Measurements from ENCODE around the gene DCPS.

DNA sequence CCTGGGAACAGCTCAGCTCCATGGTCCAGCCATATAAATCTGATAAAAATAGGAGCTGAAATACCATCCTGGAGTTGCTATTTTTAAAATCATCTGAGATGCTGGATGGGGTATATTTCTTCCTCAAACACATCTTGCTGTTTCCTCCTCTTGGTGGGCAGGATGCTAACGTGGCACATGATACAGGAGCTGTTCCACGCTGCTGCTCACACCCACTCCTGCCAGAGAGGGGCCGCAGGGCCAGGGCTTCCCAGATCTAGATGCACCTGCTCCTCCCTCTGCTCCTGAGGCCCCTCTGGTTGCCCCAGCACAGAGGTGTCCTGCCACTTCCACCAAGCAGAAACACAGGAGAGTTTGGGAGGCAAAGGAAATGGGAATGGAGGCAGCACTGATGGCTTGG, 48.3 kb downstream of the DCPS start:
- TF ChIP-seq, protein P1, sequence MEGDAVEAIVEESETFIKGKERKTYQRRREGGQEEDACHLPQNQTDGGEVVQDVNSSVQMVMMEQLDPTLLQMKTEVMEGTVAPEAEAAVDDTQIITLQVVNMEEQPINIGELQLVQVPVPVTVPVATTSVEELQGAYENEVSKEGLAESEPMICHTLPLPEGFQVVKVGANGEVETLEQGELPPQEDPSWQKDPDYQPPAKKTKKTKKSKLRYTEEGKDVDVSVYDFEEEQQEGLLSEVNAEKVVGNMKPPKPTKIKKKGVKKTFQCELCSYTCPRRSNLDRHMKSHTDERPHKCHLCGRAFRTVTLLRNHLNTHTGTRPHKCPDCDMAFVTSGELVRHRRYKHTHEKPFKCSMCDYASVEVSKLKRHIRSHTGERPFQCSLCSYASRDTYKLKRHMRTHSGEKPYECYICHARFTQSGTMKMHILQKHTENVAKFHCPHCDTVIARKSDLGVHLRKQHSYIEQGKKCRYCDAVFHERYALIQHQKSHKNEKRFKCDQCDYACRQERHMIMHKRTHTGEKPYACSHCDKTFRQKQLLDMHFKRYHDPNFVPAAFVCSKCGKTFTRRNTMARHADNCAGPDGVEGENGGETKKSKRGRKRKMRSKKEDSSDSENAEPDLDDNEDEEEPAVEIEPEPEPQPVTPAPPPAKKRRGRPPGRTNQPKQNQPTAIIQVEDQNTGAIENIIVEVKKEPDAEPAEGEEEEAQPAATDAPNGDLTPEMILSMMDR (IDR thresholded peaks at IDR 0.05), result no peak
- no peak for TF ChIP-seq POLR2A (IDR thresholded peaks at IDR 0.05)
